ENCODE data around the gene TENM4.

DNA sequence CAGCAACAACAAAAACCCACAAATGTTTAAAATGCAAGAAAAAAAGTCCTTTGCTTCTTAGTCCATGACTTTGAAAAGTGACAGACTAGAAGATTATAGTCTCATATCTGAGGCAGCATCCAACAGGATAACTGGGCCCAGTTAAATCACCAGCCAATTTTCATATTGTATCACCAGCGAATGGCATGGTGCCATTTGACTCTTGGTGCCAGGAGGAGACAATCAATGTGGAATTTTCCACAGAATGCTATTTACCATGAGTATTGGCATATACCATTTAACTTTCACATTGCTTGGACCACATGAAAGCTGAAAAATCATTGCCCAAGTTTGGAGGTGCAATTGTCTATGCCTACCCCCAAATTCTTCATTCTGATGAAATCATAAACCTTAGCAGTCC lies 255.5 kb downstream of the TENM4 start:
- TF ChIP-seq, protein P1, sequence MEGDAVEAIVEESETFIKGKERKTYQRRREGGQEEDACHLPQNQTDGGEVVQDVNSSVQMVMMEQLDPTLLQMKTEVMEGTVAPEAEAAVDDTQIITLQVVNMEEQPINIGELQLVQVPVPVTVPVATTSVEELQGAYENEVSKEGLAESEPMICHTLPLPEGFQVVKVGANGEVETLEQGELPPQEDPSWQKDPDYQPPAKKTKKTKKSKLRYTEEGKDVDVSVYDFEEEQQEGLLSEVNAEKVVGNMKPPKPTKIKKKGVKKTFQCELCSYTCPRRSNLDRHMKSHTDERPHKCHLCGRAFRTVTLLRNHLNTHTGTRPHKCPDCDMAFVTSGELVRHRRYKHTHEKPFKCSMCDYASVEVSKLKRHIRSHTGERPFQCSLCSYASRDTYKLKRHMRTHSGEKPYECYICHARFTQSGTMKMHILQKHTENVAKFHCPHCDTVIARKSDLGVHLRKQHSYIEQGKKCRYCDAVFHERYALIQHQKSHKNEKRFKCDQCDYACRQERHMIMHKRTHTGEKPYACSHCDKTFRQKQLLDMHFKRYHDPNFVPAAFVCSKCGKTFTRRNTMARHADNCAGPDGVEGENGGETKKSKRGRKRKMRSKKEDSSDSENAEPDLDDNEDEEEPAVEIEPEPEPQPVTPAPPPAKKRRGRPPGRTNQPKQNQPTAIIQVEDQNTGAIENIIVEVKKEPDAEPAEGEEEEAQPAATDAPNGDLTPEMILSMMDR (IDR thresholded peaks at IDR 0.05; ENCODE audit: control extremely low read depth in 1 of 3, insufficient read depth in 1 of 3, low read depth in 1 of 3, low read length in 3 of 3), result no peak
- no peak for TF ChIP-seq EZH2 (IDR thresholded peaks at IDR 0.05; ENCODE audit: low read depth, low read length, severe bottlenecking)
- TF ChIP-seq CHD1 (IDR thresholded peaks at IDR 0.05; ENCODE audit: low read depth, low read length), result no peak
- no peak for TF ChIP-seq POLR2AphosphoS5 (IDR thresholded peaks at IDR 0.05; ENCODE audit: low read depth, low read length)
- no peak for TF ChIP-seq CEBPB (IDR thresholded peaks at IDR 0.05; ENCODE audit: low read depth, low read length)
- TF ChIP-seq SUZ12 (IDR thresholded peaks at IDR 0.05; ENCODE audit: low read length), result no peak
- TF ChIP-seq SP1 (IDR thresholded peaks at IDR 0.05; ENCODE audit: low read depth, low read length), result no peak
